ENCODE data around the gene MDGA2. TPM values are rescaled to one million over a fixed set of nuclear protein-coding genes. Genes with fewer than 3 reads are reported as not detected.

MDGA2 gene
- total and polyA plus RNA-seq, 2 of the 13 experiments (the other 11 are each of a cell fraction or from before 2014, with no cell fraction given): not detected

DNA sequence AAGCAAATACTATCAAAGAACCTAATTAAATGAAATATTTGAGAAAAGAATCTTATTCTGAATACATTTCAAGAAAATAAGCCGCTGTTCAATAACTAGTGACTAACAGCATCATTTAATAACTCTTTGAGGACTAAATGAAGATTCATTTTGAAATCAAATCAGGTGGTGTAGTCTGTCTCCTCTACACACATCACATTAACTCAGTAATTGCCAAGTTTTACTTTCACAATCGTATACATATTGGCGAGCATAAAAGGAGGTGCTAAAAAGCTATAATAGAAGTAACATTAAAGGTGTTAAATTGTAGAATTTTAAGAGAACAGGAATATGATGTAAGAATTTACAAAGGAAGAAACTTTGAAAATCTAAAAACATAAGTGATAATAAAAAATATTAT, 185.1 kb downstream of the MDGA2 start:
- H3K4me3 ChIP-seq (replicated peaks in 1 of 3; ENCODE audit: insufficient read depth in 1 of 3, low read depth in 2 of 3, low read length in 3 of 3): no peak overlapping the region
- no peak for ATAC-seq

DNA sequence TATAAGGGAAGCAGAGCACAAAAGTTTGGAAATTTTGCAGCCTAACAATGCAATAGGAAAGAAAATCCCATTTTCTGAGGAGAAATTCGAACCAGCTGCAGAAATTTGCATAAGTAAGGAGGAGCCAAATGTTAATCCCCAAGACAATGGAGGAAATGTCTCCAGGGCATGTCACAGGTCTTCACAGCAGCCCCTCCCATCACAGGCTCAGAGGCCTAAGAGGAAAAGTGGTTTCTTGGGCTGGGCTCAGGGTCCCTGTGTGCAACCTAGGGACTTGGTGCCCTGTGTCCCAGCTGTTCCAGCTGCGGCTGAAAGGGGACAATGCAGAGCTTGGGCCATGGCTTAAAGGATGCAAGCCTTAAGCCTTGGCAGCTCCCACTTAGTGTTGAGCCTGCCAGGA, 190.0 kb downstream of the MDGA2 start:
- Histone ChIP-seq H3K9me3 (ENCODE audit: low read length) (peaks cover 9% of the 10 kb centered on the region; the same call in 1 of the 2 replicates), H3K4me1 (ENCODE audit: insufficient read depth, low read length) (no peaks in the 10 kb centered on the region), H3K4me2 (ENCODE audit: low read depth, low read length) (no peak overlapping the region), H3K36me3 (replicated peaks in 1 of 2; ENCODE audit: control insufficient read depth in 1 of 2, insufficient read depth in 2 of 2, low read length in 2 of 2) (no peaks in the 10 kb centered on the region), H3K27me3 (ENCODE audit: control insufficient read depth in 1 of 2, insufficient read depth in 2 of 2, low read length in 2 of 2) (no peaks in the 10 kb centered on the region), H3K4me3 (replicated peaks in 1 of 3; ENCODE audit: insufficient read depth in 1 of 3, low read depth in 2 of 3, low read length in 3 of 3) (no peak overlapping the region), H3K27ac (ENCODE audit: extremely low read length, insufficient read depth, low read length) (no peak overlapping the region), H3K9ac (ENCODE audit: insufficient read depth, low read depth, low read length) (no peak overlapping the region), H4K20me1 (ENCODE audit: insufficient read depth, low read length) (no peaks in the 10 kb centered on the region), H2AFZ (ENCODE audit: low read length) (no peak overlapping the region), H3K79me2 (ENCODE audit: insufficient read depth, low read length) (no peaks in the 10 kb centered on the region)
- 11% methylated on average over 2 of the region's 2 CpGs for WGBS (ENCODE audit: low lambda C conversion rate)
- ChIA-PET CTCF (ENCODE audit: low intra/inter-chr PET ratio, low total read pairs) (no interaction called here), POLR2A (no interaction called here)
- no peak for ATAC-seq
- BruUV-seq (replicated peaks): no TSS peak
- no peak for FAIRE-seq
- DNase-seq (ENCODE audit: low spot score): no peak
- in situ Hi-C loops (cut with HindIII; ENCODE audit: extremely low pct_ligation_motif_present, low pct_unique_long_range_greater_than_20kb): no loop called here
- intact Hi-C loops (cut with micrococcal nuclease; ENCODE audit: unreplicated experiment): no loop called here
- TF ChIP-seq, protein P1, sequence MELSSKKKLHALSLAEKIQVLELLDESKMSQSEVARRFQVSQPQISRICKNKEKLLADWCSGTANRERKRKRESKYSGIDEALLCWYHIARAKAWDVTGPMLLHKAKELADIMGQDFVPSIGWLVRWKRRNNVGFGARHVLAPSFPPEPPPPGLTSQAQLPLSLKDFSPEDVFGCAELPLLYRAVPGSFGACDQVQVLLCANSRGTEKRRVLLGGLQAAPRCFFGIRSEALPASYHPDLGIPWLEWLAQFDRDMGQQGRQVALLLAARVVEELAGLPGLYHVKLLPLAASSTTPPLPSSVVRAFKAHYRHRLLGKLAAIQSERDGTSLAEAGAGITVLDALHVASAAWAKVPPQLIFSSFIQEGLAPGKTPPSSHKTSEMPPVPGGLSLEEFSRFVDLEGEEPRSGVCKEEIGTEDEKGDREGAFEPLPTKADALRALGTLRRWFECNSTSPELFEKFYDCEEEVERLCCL (CRISPR knock-in tag; IDR thresholded peaks at IDR 0.05; ENCODE audit: borderline replicate concordance): no peak
- TF ChIP-seq ZFP90 (CRISPR knock-in tag; IDR thresholded peaks at IDR 0.05; ENCODE audit: borderline replicate concordance) (no peak), ZNF552 (CRISPR knock-in tag; IDR thresholded peaks at IDR 0.05; ENCODE audit: borderline replicate concordance) (no peak), RAD51 (IDR thresholded peaks at IDR 0.05; ENCODE audit: borderline replicate concordance) (no peak), CREM (IDR thresholded peaks at IDR 0.05) (no peak), CREM (CRISPR knock-in tag; IDR thresholded peaks at IDR 0.05) (no peak), ZNF431 (CRISPR knock-in tag; IDR thresholded peaks at IDR 0.05; ENCODE audit: borderline replicate concordance, low read depth) (no peak)
- TF ChIP-seq, protein P2, sequence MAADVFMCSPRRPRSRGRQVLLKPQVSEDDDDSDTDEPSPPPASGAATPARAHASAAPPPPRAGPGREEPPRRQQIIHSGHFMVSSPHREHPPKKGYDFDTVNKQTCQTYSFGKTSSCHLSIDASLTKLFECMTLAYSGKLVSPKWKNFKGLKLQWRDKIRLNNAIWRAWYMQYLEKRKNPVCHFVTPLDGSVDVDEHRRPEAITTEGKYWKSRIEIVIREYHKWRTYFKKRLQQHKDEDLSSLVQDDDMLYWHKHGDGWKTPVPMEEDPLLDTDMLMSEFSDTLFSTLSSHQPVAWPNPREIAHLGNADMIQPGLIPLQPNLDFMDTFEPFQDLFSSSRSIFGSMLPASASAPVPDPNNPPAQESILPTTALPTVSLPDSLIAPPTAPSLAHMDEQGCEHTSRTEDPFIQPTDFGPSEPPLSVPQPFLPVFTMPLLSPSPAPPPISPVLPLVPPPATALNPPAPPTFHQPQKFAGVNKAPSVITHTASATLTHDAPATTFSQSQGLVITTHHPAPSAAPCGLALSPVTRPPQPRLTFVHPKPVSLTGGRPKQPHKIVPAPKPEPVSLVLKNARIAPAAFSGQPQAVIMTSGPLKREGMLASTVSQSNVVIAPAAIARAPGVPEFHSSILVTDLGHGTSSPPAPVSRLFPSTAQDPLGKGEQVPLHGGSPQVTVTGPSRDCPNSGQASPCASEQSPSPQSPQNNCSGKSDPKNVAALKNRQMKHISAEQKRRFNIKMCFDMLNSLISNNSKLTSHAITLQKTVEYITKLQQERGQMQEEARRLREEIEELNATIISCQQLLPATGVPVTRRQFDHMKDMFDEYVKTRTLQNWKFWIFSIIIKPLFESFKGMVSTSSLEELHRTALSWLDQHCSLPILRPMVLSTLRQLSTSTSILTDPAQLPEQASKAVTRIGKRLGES (CRISPR knock-in tag; IDR thresholded peaks at IDR 0.05; ENCODE audit: borderline replicate concordance): no peak
- TF ChIP-seq, protein P3, sequence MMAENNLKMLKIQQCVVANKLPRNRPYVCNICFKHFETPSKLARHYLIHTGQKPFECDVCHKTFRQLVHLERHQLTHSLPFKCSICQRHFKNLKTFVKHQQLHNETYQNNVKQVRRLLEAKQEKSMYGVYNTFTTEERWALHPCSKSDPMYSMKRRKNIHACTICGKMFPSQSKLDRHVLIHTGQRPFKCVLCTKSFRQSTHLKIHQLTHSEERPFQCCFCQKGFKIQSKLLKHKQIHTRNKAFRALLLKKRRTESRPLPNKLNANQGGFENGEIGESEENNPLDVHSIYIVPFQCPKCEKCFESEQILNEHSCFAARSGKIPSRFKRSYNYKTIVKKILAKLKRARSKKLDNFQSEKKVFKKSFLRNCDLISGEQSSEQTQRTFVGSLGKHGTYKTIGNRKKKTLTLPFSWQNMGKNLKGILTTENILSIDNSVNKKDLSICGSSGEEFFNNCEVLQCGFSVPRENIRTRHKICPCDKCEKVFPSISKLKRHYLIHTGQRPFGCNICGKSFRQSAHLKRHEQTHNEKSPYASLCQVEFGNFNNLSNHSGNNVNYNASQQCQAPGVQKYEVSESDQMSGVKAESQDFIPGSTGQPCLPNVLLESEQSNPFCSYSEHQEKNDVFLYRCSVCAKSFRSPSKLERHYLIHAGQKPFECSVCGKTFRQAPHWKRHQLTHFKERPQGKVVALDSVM (CRISPR knock-in tag; IDR thresholded peaks at IDR 0.05): no peak

More for the DNA sequence above, 185.1 kb downstream of the MDGA2 start:
- DNase-seq (ENCODE audit: low spot score) (no peak), FAIRE-seq (no peak)
- Histone ChIP-seq H3K27me3 (ENCODE audit: control insufficient read depth in 1 of 2, insufficient read depth in 2 of 2, low read length in 2 of 2) (no peaks in the 10 kb centered on the region), H2AFZ (ENCODE audit: low read length) (no peak overlapping the region), H3K79me2 (ENCODE audit: insufficient read depth, low read length) (no peaks in the 10 kb centered on the region), H4K20me1 (ENCODE audit: insufficient read depth, low read length) (no peaks in the 10 kb centered on the region), H3K36me3 (replicated peaks in 1 of 2; ENCODE audit: control insufficient read depth in 1 of 2, insufficient read depth in 2 of 2, low read length in 2 of 2) (no peaks in the 10 kb centered on the region), H3K4me2 (ENCODE audit: low read depth, low read length) (no peak overlapping the region), H3K4me1 (ENCODE audit: insufficient read depth, low read length) (no peaks in the 10 kb centered on the region), H3K9ac (ENCODE audit: insufficient read depth, low read depth, low read length) (no peak overlapping the region), H3K27ac (ENCODE audit: extremely low read length, insufficient read depth, low read length) (no peak overlapping the region), H3K9me3 (ENCODE audit: low read length) (peaks cover 24% of the 10 kb centered on the region)
- BruUV-seq (replicated peaks): no TSS peak
- ChIA-PET POLR2A (no interaction called here), CTCF (ENCODE audit: low intra/inter-chr PET ratio, low total read pairs) (no interaction called here)
- intact Hi-C loops (cut with micrococcal nuclease; ENCODE audit: unreplicated experiment): no loop called here
- WGBS (ENCODE audit: low lambda C conversion rate): 17% methylated on average over 3 of the region's 3 CpGs
- no peak for TF ChIP-seq PLRG1 (conservative IDR thresholded peaks at IDR 0.05)
- in situ Hi-C loops (cut with HindIII; ENCODE audit: extremely low pct_ligation_motif_present, low pct_unique_long_range_greater_than_20kb): no loop called here

Data from HepG2 (cell line).